IMR-90 (cell line): ENCODE measurements around the gene PSME4. TPM values are rescaled to one million over a fixed set of nuclear protein-coding genes. Genes with fewer than 3 reads are reported as not detected.

ENCODE experiments used
- ATAC-seq: fragments of 200-7000 bp; cut with Tn5 transposase; 2 replicates; pipeline ENCODE4 v1.9.1; 2020; ENCODE audit warnings: low read depth, mild to moderate bottlenecking, moderate library complexity
- BruUV-seq: library from RNA; stranded (reverse); fragments of 400-500 nt; replicated peaks from 2 replicates; lab custom pipeline; 2021; lab: Mats Ljungman, UMichigan
- CTCF ChIA-PET: fragments of 300-600 bp; formaldehyde crosslinking; extraction: SDS; loops from one replicate; lab custom pipeline; 2021; ENCODE audit warnings: antibody characterized with exemption; lab: Yijun Ruan, JAX
- POLR2A ChIA-PET: fragments of 300-600 bp; sonication (Branson Sonifier 250); formaldehyde crosslinking; loops from one replicate; lab custom pipeline; 2022; ENCODE audit warnings: antibody characterized with exemption; ENCODE audit not compliant: unreplicated experiment; lab: Charles Lee
- DNase-seq: peaks from one replicate; pipeline ENCODE4 v3.0.0; 2013
- H2AFZ ChIP-seq: replicated peaks from 2 replicates; pipeline ENCODE3; 2013; ENCODE audit warnings: low read length, mild to moderate bottlenecking; ENCODE audit not compliant: poor library complexity
- H2AK5ac ChIP-seq: 2 replicates; pipeline ENCODE4 v1.6.1; 2013; ENCODE audit warnings: low read depth, low read length, inconsistent platforms
- H2AK9ac ChIP-seq: replicated peaks from 2 replicates; pipeline ENCODE3; 2013; ENCODE audit warnings: mild to moderate bottlenecking, low read depth, low read length, moderate library complexity; ENCODE audit not compliant: poor library complexity
- H2BK120ac ChIP-seq: 2 replicates; pipeline ENCODE4 v1.6.1; 2013; ENCODE audit warnings: low read depth, low read length, inconsistent platforms
- H2BK15ac ChIP-seq: 3 replicates; pipeline ENCODE4 v1.6.1; 2013; ENCODE audit warnings: low read depth, low read length, inconsistent platforms
- H2BK20ac ChIP-seq: 2 replicates; pipeline ENCODE4 v1.6.1; 2013; ENCODE audit warnings: low read depth, mild to moderate bottlenecking, inconsistent platforms, low read length, moderate library complexity
- H2BK5ac ChIP-seq: 2 replicates; pipeline ENCODE4 v1.6.1; 2013; ENCODE audit warnings: mild to moderate bottlenecking, low read depth, low read length, inconsistent platforms; ENCODE audit not compliant: poor library complexity, severe bottlenecking
- H3K14ac ChIP-seq: replicated peaks from 2 replicates; pipeline ENCODE4 v1.6.1; 2013; ENCODE audit warnings: low read depth, low read length, inconsistent platforms
- H3K18ac ChIP-seq: 2 replicates; pipeline ENCODE4 v1.6.1; 2013; ENCODE audit warnings: low read depth, low read length, control low read depth
- H3K23ac ChIP-seq: 2 replicates; pipeline ENCODE4 v1.6.1; 2013; ENCODE audit warnings: low read depth, low read length, inconsistent platforms
- H3K27ac ChIP-seq: 2 replicates; pipeline ENCODE4 v1.5.1; 2013; ENCODE audit warnings: mild to moderate bottlenecking, control low read depth, low read length; ENCODE audit not compliant: insufficient read depth
- H3K27me3 ChIP-seq: 2 replicates; pipeline ENCODE4 v1.6.1; 2013; ENCODE audit warnings: low read length; ENCODE audit not compliant: control insufficient read depth, insufficient read depth
- H3K36me3 ChIP-seq: 2 replicates; pipeline ENCODE4 v1.6.1; 2013; ENCODE audit warnings: low read length, mixed read lengths; ENCODE audit not compliant: control insufficient read depth, insufficient read depth
- H3K4ac ChIP-seq: 2 replicates; pipeline ENCODE4 v1.6.1; 2013; ENCODE audit warnings: low read depth, low read length, inconsistent platforms
- H3K4me1 ChIP-seq: 2 replicates; pipeline ENCODE4 v1.6.1; 2013; ENCODE audit warnings: low read length, mixed read lengths; ENCODE audit not compliant: control insufficient read depth, insufficient read depth
- H3K4me2 ChIP-seq: 2 replicates; pipeline ENCODE4 v1.6.1; 2013; ENCODE audit warnings: low read depth, mild to moderate bottlenecking, control low read depth, low read length, moderate library complexity
- H3K4me3 ChIP-seq: 2 replicates; pipeline ENCODE4 v1.5.1; 2013; ENCODE audit warnings: low read depth, mild to moderate bottlenecking, control low read depth, low read length, moderate library complexity; ENCODE audit not compliant: insufficient read depth
- H3K56ac ChIP-seq: 2 replicates; pipeline ENCODE4 v1.6.1; 2013; ENCODE audit warnings: low read length, inconsistent platforms; ENCODE audit not compliant: insufficient read depth; ENCODE audit errors: extremely low read depth
- H3K79me1 ChIP-seq, 2 experiments: 2 replicates each; pipeline ENCODE4 v1.6.1; 2013; ENCODE audit warnings: low read length in 2 of 2, inconsistent platforms in 1 of 2, low read depth in 1 of 2
- H3K9ac ChIP-seq: 2 replicates; pipeline ENCODE4 v1.6.1; 2013; ENCODE audit warnings: low read depth, low read length, control low read depth
- H3K9me1 ChIP-seq: 2 replicates; pipeline ENCODE4 v1.6.1; 2013; ENCODE audit warnings: low read length, inconsistent platforms; ENCODE audit not compliant: insufficient read depth
- H3K9me3 ChIP-seq: 2 replicates; pipeline ENCODE4 v1.6.1; 2013; ENCODE audit warnings: low read length; ENCODE audit not compliant: control insufficient read depth, insufficient read depth
- H4K20me1 ChIP-seq: 2 replicates; pipeline ENCODE4 v1.6.1; 2013; ENCODE audit warnings: low read length, inconsistent platforms; ENCODE audit not compliant: insufficient read depth
- H4K5ac ChIP-seq: 2 replicates; pipeline ENCODE4 v1.6.1; 2013; ENCODE audit warnings: mild to moderate bottlenecking, low read depth, low read length, control low read depth
- H4K8ac ChIP-seq, 2 experiments: 2 replicates each; pipeline ENCODE4 v1.6.1; 2013; ENCODE audit warnings: low read depth in 2 of 2, low read length in 2 of 2, control low read depth in 1 of 2, inconsistent platforms in 1 of 2
- H4K91ac ChIP-seq: 2 replicates; pipeline ENCODE4 v1.6.1; 2013; ENCODE audit warnings: low read depth, low read length, inconsistent platforms; ENCODE audit not compliant: insufficient read depth
- CEBPB ChIP-seq: IDR thresholded peaks from 2 replicates; pipeline ENCODE4 v1.6.1; 2012; ENCODE audit warnings: low read depth, low read length, improper control_type of control experiment
- FOS ChIP-seq: fragments of 150-350 bp; IDR thresholded peaks from 2 replicates; pipeline ENCODE4 v1.6.1; 2016; ENCODE audit warnings: low read depth, low read length
- MAFK ChIP-seq: IDR thresholded peaks from 2 replicates; pipeline ENCODE4 v1.6.1; 2012; ENCODE audit warnings: low read depth, low read length, improper control_type of control experiment
- MAZ ChIP-seq: IDR thresholded peaks from 2 replicates; pipeline ENCODE4 v1.6.1; 2012; ENCODE audit warnings: low read depth, mild to moderate bottlenecking, low read length, improper control_type of control experiment, moderate library complexity, borderline replicate concordance
- MXI1 ChIP-seq: IDR thresholded peaks from 2 replicates; pipeline ENCODE4 v1.6.1; 2012; ENCODE audit warnings: low read depth, mild to moderate bottlenecking, low read length, moderate library complexity, borderline replicate concordance
- NFE2L2 ChIP-seq: fragments of 150-350 bp; IDR thresholded peaks from 2 replicates; pipeline ENCODE4 v1.6.1; 2016; ENCODE audit warnings: low read depth, mild to moderate bottlenecking, low read length
- RAD21 ChIP-seq: IDR thresholded peaks from 2 replicates; pipeline ENCODE4 v1.6.1; 2012; ENCODE audit warnings: low read length, improper control_type of control experiment
- SMC3 ChIP-seq: fragments of 150-350 bp; IDR thresholded peaks from 2 replicates; pipeline ENCODE4 v1.6.1; 2016; ENCODE audit warnings: low read depth, mild to moderate bottlenecking, antibody characterized with exemption, low read length, moderate library complexity
- WGBS, 2 experiments: methylation state at CpG; one replicate each; pipeline versions ENCODE4 v1.1.5 to v1.1.7; 2013; ENCODE audit warnings: missing lambda C conversion rate in 2 of 2; ENCODE audit not compliant: insufficient read length in 1 of 2; ENCODE audit errors: extremely low coverage in 2 of 2; 5-methylcytosine and 5-hydroxymethylcytosine counted together
- dilution Hi-C: fragments of 300-500 bp; cut with HindIII; formaldehyde crosslinking; loops from one replicate; pipeline ENCODE4 v1.14.3; 2018; ENCODE audit warnings: low sequenced_read_pairs; ENCODE audit not compliant: unreplicated experiment
- in situ Hi-C: fragments of 300-500 bp; cut with MboI; formaldehyde crosslinking; loops from 3 replicates; pipeline ENCODE4 v1.14.3; 2019; ENCODE audit warnings: low sequenced_read_pairs, inconsistent platforms, mixed read lengths
- intact Hi-C: fragments of 100-400 bp; cut with micrococcal nuclease; formaldehyde crosslinking; loops from 2 replicates; pipeline ENCODE4 v1.10.0; 2022
- polyA plus RNA-seq, 3 experiments: library from polyadenylated mRNA; depleted of rRNA; stranded (reverse); fragments of >200 nt; gene quantifications; 2 replicates each; pipeline ENCODE4 v1.2.3, GENCODE V29; 2012; ENCODE audit warnings: low replicate concordance in 1 of 3
- total RNA-seq: library from RNA; depleted of rRNA; stranded (reverse); fragments of >200 nt; gene quantifications from 2 replicates; pipeline ENCODE4 v1.2.3, GENCODE V29; 2012

The PSME4 gene
- total and polyA plus RNA-seq, 2 of the 4 experiments (the other 2 are of a cell fraction): 28.2 to 61.3 TPM

DNA sequence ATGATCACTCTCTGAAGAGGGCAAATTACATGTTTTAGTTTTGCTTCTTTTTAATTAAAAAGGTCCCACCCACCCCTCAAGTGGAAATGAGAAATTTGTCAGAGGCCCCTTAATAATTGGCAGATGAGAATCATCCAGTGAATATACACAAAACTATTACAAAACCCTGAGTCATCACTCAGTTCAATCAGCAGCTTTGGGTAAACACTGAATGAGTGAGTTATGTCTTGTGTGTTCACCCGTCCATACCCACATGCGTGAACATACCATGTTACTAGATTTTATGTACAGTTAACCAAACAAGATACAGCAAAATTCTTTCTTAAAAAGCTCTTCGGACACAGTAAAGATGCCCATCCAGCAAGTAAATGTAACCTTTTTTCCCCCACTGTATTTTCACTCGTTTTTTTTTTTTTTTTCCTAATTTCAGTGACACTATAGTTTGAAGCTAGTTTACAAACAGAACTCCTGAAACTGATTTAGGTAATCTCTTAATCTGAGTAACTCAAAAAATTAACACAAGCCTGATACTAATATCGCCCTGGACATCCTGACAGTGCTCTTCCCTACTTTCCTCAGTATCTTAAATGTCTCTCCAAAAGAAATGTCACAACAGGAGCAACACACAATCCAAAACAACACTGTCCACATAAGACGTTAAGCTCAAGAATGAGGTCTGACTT lies 1.4 kb downstream of the PSME4 start:
- Histone ChIP-seq H2BK120ac (peak overlapping the region; percentile 47; the same call in 1 of the 2 replicates), H3K9ac (peak overlapping the region; percentile 74), H3K18ac (peak overlapping the region; percentile 20; the same call in 1 of the 2 replicates), H3K79me1 (peaks cover 4 to 30% of the 10 kb centered on the region in 2 experiments), H3K23ac (peak overlapping the region; percentile 99), H3K14ac (peak overlapping the region; percentile 90), H2BK5ac (peak overlapping the region; percentile 86), H3K56ac (peak overlapping the region; percentile 85), H3K27ac (peak overlapping the region; percentile 80), H2BK20ac (peak overlapping the region; percentile 31; the same call in 1 of the 2 replicates), H4K20me1 (peaks cover 61% of the 10 kb centered on the region), H3K36me3 (peaks cover 1% of the 10 kb centered on the region; the same call in 1 of the 2 replicates), H4K91ac (peak overlapping the region; percentile 67), H2AK5ac (peak overlapping the region; percentile 57), H3K4me1 (peaks cover 7% of the 10 kb centered on the region), H2AFZ (peak overlapping the region; percentile 85), H3K4ac (peak overlapping the region; percentile 65), H3K9me3 (no peaks in the 10 kb centered on the region), H3K4me3 (peak overlapping the region; percentile 100), H2AK9ac (peak overlapping the region; percentile 95), H2BK15ac (peak overlapping the region; percentile 8; the same call in 1 of the 3 replicates), H4K8ac (peak overlapping the region in 1 of 2 experiments; percentile 46; a peak in 2 of 4 replicates), H4K5ac (no peak overlapping the region; the same call in 1 of the 2 replicates), H3K9me1 (no peaks in the 10 kb centered on the region; the same call in 1 of the 2 replicates), H3K4me2 (peak overlapping the region; percentile 96), H3K27me3 (no peaks in the 10 kb centered on the region)
- dilution Hi-C loops: no loop called here
- intact Hi-C loops: no loop called here
- in situ Hi-C loops: no loop called here
- ATAC-seq: no peak
- POLR2A ChIA-PET: no interaction called here
- DNase-seq: peak; percentile 80
- TSS peak; percentile 42 for BruUV-seq
- CTCF ChIA-PET: no interaction called here
- whole genome bisulfite sequencing, 2 experiments: 0% methylated on average over 2 of the region's 6 CpGs; no CpG with 5 or more reads in 1 of the 2 experiments
- TF ChIP-seq MAFK (peak; percentile 83), CEBPB (peak; percentile 61; the same call in 1 of the 2 replicates), SMC3 (no peak), RAD21 (no peak), MXI1 (peak; percentile 28; the same call in 1 of the 2 replicates), FOS (peak; percentile 80), NFE2L2 (peak; percentile 53; the same call in 1 of the 2 replicates), MAZ (0 out of 2 replicates have a peak, but pooled peaks have one; percentile 12)
